Transverse colon (tissue), 4 donors: ENCODE data around the gene RHOA.

Experiments used
- EP300 ChIP-seq: sonication (generic); formaldehyde crosslinking; IDR thresholded peaks from one replicate; pipeline ENCODE4 v1.6.1; 2017; ENCODE audit warnings: antibody characterized with exemption, low read depth
- POLR2A ChIP-seq: fragments of 450-650 bp; IDR thresholded peaks from one replicate; pipeline ENCODE4 v1.6.1; 2016; ENCODE audit warnings: antibody characterized with exemption, mild to moderate bottlenecking, moderate library complexity
- POLR2AphosphoS5 ChIP-seq, 3 donors: sonication (generic); formaldehyde crosslinking; IDR thresholded peaks; one replicate each; pipeline ENCODE4 v1.6.1; 2016; ENCODE audit warnings: antibody characterized with exemption in 3 of 3
- TF ChIP-seq, protein P1 (sequence below), 5 experiments: fragments of 200-600 bp in 3 of 5; fragments of 450-650 bp in 2 of 5; sonication (generic) in 3 of 5; IDR thresholded peaks; 1 replicate in 2 of 5; 2 replicates in 3 of 5; pipeline ENCODE4 v1.5.1; 2016 to 2017; ENCODE audit warnings: antibody characterized with exemption in 5 of 5, inconsistent platforms in 3 of 5, mild to moderate bottlenecking in 2 of 5, moderate library complexity in 1 of 5

DNA sequence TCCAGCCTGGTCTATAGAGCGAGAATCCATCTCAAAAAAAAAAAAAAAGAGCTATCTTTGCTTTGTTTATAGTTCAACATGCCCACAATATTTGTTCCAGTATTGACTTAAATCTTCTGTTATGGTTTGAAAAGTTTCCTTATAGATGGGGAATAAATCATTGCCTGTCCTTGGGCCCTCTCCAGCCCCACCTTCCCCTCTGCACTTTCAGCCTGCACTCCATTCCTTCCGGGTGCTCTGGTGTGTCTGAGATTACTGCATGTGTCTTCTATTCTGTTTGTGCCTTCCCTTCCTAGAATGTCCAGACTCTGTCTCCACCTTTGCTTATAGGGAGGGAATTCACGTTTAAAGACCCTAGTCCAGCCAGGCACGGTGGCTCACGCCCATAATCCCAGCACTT lies 28.4 kb downstream of the RHOA start:
- TF ChIP-seq, protein P1, sequence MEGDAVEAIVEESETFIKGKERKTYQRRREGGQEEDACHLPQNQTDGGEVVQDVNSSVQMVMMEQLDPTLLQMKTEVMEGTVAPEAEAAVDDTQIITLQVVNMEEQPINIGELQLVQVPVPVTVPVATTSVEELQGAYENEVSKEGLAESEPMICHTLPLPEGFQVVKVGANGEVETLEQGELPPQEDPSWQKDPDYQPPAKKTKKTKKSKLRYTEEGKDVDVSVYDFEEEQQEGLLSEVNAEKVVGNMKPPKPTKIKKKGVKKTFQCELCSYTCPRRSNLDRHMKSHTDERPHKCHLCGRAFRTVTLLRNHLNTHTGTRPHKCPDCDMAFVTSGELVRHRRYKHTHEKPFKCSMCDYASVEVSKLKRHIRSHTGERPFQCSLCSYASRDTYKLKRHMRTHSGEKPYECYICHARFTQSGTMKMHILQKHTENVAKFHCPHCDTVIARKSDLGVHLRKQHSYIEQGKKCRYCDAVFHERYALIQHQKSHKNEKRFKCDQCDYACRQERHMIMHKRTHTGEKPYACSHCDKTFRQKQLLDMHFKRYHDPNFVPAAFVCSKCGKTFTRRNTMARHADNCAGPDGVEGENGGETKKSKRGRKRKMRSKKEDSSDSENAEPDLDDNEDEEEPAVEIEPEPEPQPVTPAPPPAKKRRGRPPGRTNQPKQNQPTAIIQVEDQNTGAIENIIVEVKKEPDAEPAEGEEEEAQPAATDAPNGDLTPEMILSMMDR (IDR thresholded peaks at IDR 0.05), result no peak
- TF ChIP-seq POLR2A (no peak), EP300 (no peak), POLR2AphosphoS5 (IDR thresholded peaks at IDR 0.05) (no peak)
